GM12878 (cell line): ENCODE data around the gene PRC1. TPM values are rescaled to one million over a fixed set of nuclear protein-coding genes. Genes with fewer than 3 reads are reported as not detected.

Experiments used
- BCLAF1 ChIP-seq: fragments of 450-650 bp; IDR thresholded peaks from 2 replicates; pipeline ENCODE4 v1.6.1; 2017; ENCODE audit warnings: antibody characterized with exemption, mild to moderate bottlenecking, moderate library complexity
- EP300 ChIP-seq, 2 experiments: fragments of 150-350 bp in 1 of 2; IDR thresholded peaks; 2 replicates each; pipeline ENCODE4 v1.6.1; 2011 to 2012; ENCODE audit warnings: low read depth in 2 of 2, low read length in 2 of 2, borderline replicate concordance in 1 of 2, improper control_type of control experiment in 1 of 2, inconsistent platforms in 1 of 2; ENCODE audit not compliant: control insufficient read depth in 1 of 2
- FOXK2 ChIP-seq: fragments of 450-650 bp; IDR thresholded peaks from 2 replicates; pipeline ENCODE4 v1.6.1; 2017; ENCODE audit warnings: mild to moderate bottlenecking, moderate library complexity
- MYC ChIP-seq: IDR thresholded peaks from 2 replicates; pipeline ENCODE4 v1.6.1; 2011; ENCODE audit warnings: mild to moderate bottlenecking, low read length, moderate library complexity, inconsistent platforms; ENCODE audit not compliant: insufficient read depth, insufficient replicate concordance, insufficient read length, severe bottlenecking
- NR2F1 ChIP-seq: fragments of 450-650 bp; conservative IDR thresholded peaks from 2 replicates; pipeline ENCODE4 v1.6.1; 2017; ENCODE audit warnings: mild to moderate bottlenecking
- RB1 ChIP-seq: fragments of 450-650 bp; formaldehyde crosslinking; IDR thresholded peaks from 2 replicates; pipeline ENCODE4 v1.6.1; 2017; ENCODE audit warnings: mild to moderate bottlenecking, borderline replicate concordance
- SIN3A ChIP-seq: IDR thresholded peaks from 2 replicates; pipeline ENCODE4 v1.6.1; 2012; ENCODE audit warnings: low read depth, low read length, improper control_type of control experiment
- SIX5 ChIP-seq: IDR thresholded peaks from 2 replicates; pipeline ENCODE4 v1.6.1; 2011; ENCODE audit warnings: mild to moderate bottlenecking, low read depth, low read length, moderate library complexity; ENCODE audit not compliant: severe bottlenecking
- SMAD1 ChIP-seq: fragments of 450-650 bp; IDR thresholded peaks from 2 replicates; pipeline ENCODE4 v1.6.1; 2018; ENCODE audit warnings: mild to moderate bottlenecking, low read depth; ENCODE audit not compliant: partially characterized antibody
- SMAD5 ChIP-seq: IDR thresholded peaks from 2 replicates; pipeline ENCODE4 v1.6.1; 2016; ENCODE audit warnings: antibody characterized with exemption, low read depth
- TAF1 ChIP-seq: IDR thresholded peaks from 2 replicates; pipeline ENCODE4 v1.6.1; 2011; ENCODE audit warnings: mild to moderate bottlenecking, low read depth, low read length, borderline replicate concordance
- USF1 ChIP-seq: IDR thresholded peaks from 2 replicates; pipeline ENCODE4 v1.6.1; 2011; ENCODE audit warnings: borderline replicate concordance, low read depth, mild to moderate bottlenecking, moderate library complexity, mixed read lengths, low read length; ENCODE audit not compliant: insufficient read depth; ENCODE audit errors: extremely low read length
- USF2 ChIP-seq: IDR thresholded peaks from 2 replicates; pipeline ENCODE4 v1.6.1; 2011; ENCODE audit warnings: low read depth, low read length, improper control_type of control experiment, borderline replicate concordance
- ZBTB11 ChIP-seq: fragments of 450-650 bp; formaldehyde crosslinking; IDR thresholded peaks from 2 replicates; pipeline ENCODE4 v1.5.0; 2022; ENCODE audit warnings: mild to moderate bottlenecking, missing genetic modification characterization
- ZBTB33 ChIP-seq: fragments of 450-650 bp; IDR thresholded peaks from 2 replicates; pipeline ENCODE4 v1.6.1; 2017; ENCODE audit warnings: mild to moderate bottlenecking
- ZNF274 ChIP-seq: IDR thresholded peaks from one replicate; pipeline ENCODE4 v1.8.0; 2011; ENCODE audit not compliant: insufficient read length, insufficient read depth
- ZNF622 ChIP-seq: fragments of 450-650 bp; IDR thresholded peaks from 2 replicates; pipeline ENCODE4 v1.6.1; 2017; ENCODE audit warnings: mild to moderate bottlenecking, inconsistent platforms
- ZSCAN29 ChIP-seq: fragments of 450-650 bp; IDR thresholded peaks from 2 replicates; pipeline ENCODE4 v1.6.1; 2017; ENCODE audit warnings: mild to moderate bottlenecking, moderate library complexity
- polyA plus RNA-seq, 11 experiments: library from polyadenylated mRNA; depleted of rRNA in 4 of 11; unstranded in 6 of 11; stranded (reverse) in 5 of 11; fragments of >200 nt; fragmentation: Nextera tagmentation in 4 of 11; fragmentation: Illumina TruSeq in 1 of 11; extraction: Ambion mirVana in 4 of 11; extraction: Trizol in 1 of 11; gene quantifications; 1 replicate in 1 of 11; 2 replicates in 10 of 11; pipeline versions ENCODE4 v1.2.1 to v1.2.3, GENCODE V29; 2011 to 2016; ENCODE audit warnings: inconsistent platforms in 2 of 11, missing spikeins in 2 of 11, low read depth in 1 of 11
- total RNA-seq, 4 experiments: library from RNA; depleted of rRNA in 3 of 4; stranded (reverse); fragments of >200 nt in 3 of 4; fragmentation: Illumina TruSeq in 1 of 4; extraction: Trizol in 1 of 4; gene quantifications; 2 replicates each; pipeline versions ENCODE4 v1.2.1 to v1.2.3, GENCODE V29; 2013 to 2021

The PRC1 gene
- total and polyA plus RNA-seq, 10 of the 15 experiments (the other 5 are each of a cell fraction or from before 2014, with no cell fraction given): 100 to 241 (median 131) TPM

- TF ChIP-seq ZBTB11 (CRISPR knock-in tag) (no peak), FOXK2 (no peak; the same call in 1 of the 2 replicates), SIN3A (peak; percentile 79), MYC (peak; percentile 43), EP300 (IDR thresholded peaks at IDR 0.05; ENCODE audit: borderline replicate concordance in 1 of 2, control insufficient read depth in 1 of 2, low read depth in 2 of 2, low read length in 2 of 2) (no peak), BCLAF1 (0 out of 2 replicates have a peak, but pooled peaks have one; percentile 9), ZNF622 (no peak), SMAD1 (no peak), ZSCAN29 (no peak), ZNF274 (no peak), USF2 (no peak), RB1 (peak; percentile 64; the same call in 1 of the 2 replicates), ZBTB33 (no peak), SMAD5 (peak; percentile 41), TAF1 (peak; percentile 88; the same call in 1 of the 2 replicates), NR2F1 (peak; percentile 47), SIX5 (peak; percentile 12), USF1 (no peak)
Observed at GRCh38 chr15:90931828-90932659, 62.3 kb downstream of the PRC1 start, which contains the start of gene HDDC3 (continued).
